LNCAP (cell line): Measurements from ENCODE around the gene CNKSR3.

Experiments used
- CTCF ChIP-seq: fragments of 450-650 bp; IDR thresholded peaks from 2 replicates; pipeline ENCODE4 v1.5.1; 2017; ENCODE audit warnings: mild to moderate bottlenecking

CNKSR3 gene

GRCh38 chr6:154448448-154449096 is 61.9 kb downstream of the CNKSR3 start:
- no peak for TF ChIP-seq CTCF

- TF ChIP-seq CTCF = no peak
Observed at GRCh38 chr6:154447954-154448353, 62.5 kb downstream of the CNKSR3 start.

GRCh38 chr6:154446984-154447383 is 63.5 kb downstream of the CNKSR3 start:
- no peak for TF ChIP-seq CTCF

- no peak for TF ChIP-seq CTCF
Observed at GRCh38 chr6:154445417-154445816, 65.1 kb downstream of the CNKSR3 start.

GRCh38 chr6:154441995-154442310 is 68.5 kb downstream of the CNKSR3 start:
- TF ChIP-seq CTCF = no peak

- no peak for TF ChIP-seq CTCF
Observed at GRCh38 chr6:154440422-154441043, 70.0 kb downstream of the CNKSR3 start.

- TF ChIP-seq CTCF = no peak
Observed at GRCh38 chr6:154440022-154440421, 70.5 kb downstream of the CNKSR3 start.
